ENCODE measurements around the gene CABLES2.

Gene CABLES2

DNA sequence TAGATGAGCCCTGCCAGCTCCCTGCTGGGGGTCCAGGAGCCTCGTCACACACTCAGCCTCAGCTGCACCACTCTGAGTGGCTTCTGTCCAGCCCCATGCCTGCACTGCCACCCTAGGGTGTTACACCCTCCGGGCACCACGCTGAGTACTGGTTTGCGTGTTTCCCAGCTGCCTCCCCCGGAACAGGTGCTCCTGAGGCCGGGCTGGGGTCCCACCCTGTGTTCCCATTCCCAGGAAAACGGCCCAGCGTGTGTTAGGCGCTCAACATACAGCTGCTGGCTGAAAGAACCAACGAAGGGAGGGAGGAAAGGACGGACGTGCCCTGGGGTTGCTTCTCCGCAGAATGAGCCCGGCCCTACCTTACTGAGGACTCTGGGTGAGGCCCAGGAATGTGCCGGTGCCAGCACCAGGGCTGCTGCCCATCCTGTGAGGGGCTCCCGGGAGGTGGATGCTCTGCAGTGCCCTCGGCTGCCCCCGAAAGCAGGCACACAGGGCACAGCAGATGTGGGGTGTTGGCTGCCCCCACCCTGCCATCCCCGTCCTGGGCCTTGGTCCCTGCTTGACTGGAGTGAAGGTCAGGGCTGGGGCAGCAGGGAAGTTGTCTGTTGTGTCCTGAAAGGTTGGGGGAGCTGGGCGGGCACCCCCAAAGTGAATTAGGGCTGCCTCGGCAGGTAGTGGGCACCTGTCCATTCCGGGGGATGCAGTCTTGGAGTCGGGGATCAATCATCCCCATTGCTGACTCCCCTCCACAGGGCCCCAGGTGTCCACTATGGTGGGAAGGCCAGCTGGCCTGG is 56.3 kb downstream of the CABLES2 start:
- DNase-seq (ENCODE audit: low read depth in 3 of 3), result no peak

- no peak for DNase-seq (ENCODE audit: low read depth in 3 of 3)
Observed at GRCh38 chr20:62350098-62350628, 56.9 kb downstream of the CABLES2 start.

GRCh38 chr20:62349556-62350097 is 57.5 kb downstream of the CABLES2 start:
- no peak for DNase-seq (ENCODE audit: low read depth in 3 of 3)

DNA sequence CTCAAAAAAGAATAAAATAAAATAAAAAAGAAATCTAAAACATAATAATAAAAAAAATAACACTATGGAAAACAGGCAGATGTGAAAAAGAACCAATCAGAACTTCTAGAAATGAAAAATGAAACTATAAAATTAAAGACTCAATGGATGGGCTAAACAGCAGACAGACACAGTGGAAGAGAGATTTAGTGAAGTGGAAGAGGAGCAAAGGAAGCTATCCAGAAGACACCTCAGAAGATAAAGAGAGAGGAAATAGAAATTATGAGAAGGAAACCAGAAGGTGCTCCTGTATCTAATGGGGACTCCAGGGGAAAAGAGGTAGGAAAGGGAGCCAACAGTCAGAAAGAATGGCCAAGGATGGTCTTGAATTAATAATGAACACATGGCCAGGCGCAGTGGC is 58.5 kb downstream of the CABLES2 start:
- DNase-seq (ENCODE audit: low read depth in 3 of 3), result no peak

- no peak for DNase-seq (ENCODE audit: low read depth in 3 of 3)
Observed at GRCh38 chr20:62347445-62347844, 59.6 kb downstream of the CABLES2 start.

DNA sequence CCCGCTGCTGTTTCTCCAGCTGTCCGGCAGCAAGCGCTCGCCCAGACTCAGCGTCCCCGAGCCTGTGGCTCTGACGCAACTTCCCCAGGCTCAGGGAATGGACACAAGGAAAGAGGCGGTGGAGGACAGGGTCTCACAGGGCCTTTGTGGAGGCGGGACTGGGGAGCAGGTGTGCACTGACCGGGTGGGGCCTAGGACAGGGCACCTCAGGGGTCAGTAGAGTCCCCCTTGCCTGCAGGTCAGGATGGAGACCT is 60.0 kb downstream of the CABLES2 start:
- no peak for DNase-seq (ENCODE audit: low read depth in 3 of 3)

DNA sequence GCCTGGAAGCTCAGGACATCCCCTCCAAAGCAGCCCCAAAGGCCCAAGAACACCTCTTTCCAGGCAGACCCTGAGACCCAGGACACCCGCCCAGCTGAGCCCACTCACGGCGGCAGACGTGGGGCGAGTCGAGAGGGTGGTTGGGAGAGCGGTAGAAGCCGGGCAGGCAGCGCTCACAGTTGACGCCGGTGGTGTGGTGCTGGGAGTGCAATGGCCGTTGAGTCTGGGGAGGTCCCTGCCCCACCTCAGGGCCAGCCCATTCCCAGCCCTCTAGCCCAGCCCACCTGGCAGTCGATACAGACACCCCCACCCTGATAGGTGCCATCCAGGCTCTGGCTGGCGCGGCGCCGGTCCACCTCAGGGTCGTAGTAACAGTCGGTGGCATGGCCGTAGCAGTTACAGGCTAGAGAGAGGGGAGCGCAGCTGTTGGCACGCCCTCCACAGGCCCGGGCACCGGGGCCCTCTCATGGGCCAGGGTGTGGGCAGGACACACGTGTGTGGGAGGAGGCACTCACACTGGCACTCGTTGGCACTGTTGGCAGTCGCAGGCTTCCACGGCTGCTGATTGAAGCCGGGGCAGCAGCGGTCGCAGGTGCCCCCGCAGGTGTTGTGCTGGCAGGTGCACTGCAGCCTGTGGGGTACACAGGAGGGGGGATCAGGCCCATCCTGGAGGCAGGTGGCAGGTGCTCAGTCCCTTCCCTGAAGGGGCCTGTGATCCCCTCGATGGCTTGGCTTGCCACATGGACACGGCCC is 60.5 kb downstream of the CABLES2 start:
- DNase-seq (ENCODE audit: low read depth in 3 of 3), result no peak

- DNase-seq (ENCODE audit: low read depth in 3 of 3), result no peak
Observed at GRCh38 chr20:62345681-62346370, 61.3 kb downstream of the CABLES2 start.

GRCh38 chr20:62344782-62345181 is 62.3 kb downstream of the CABLES2 start:
- DNase-seq (ENCODE audit: low read depth in 3 of 3), result no peak

GRCh38 chr20:62344092-62344491 is 63.0 kb downstream of the CABLES2 start:
- no peak for DNase-seq (ENCODE audit: low read depth in 3 of 3)

DNA sequence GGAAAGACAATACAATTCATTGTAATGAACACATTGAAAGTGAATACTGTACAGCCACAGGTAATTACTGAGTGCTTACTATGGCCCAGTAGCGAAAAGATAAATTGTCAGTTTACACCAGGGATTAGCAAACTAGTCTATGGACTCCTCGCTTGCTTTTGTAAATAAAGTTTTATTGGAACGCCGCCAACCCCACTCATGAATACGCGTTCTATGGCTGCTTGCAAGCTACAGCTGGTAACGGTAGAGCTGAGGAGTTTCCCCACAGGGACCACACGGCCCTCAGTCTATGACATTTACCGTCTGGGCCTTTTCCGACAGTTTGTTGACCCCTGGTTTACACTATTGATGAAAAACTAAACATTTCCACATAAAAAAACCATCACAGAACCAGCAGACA is 64.2 kb downstream of the CABLES2 start:
- DNase-seq (ENCODE audit: low read depth in 3 of 3), result no peak

DNA sequence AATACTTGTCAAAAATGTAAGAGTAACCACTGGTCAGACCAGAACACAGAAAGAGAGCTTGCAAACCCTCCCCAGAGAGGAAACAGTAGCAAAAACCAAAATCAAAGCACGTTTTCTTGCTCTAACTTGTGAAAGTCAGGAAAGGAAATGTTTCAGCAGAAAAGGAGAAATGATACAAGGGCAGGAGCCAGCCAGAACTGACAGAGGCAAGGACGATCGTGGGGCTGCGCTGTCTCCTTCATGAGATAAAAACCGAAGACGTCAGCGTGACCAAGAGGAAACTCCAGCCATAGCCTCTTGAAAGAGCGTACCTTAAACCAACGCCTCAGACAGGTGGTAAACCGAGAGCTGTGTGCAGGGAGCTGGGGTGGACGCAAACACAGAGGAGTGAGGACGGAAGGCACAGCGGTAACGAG is 67.4 kb downstream of the CABLES2 start:
- DNase-seq (ENCODE audit: low read depth in 3 of 3), result no peak

Data from stimulated activated CD4-positive, alpha-beta T cell treated with anti-CD3 and anti-CD28 coated beads, TNF-alpha, amount 100 ng/mL, for 24 hours (primary cell).